ENCODE measurements around the gene PPP1R7. TPM values are rescaled to one million over a fixed set of nuclear protein-coding genes. Genes with fewer than 3 reads are reported as not detected.

Gene PPP1R7
- total RNA-seq, 1 experiment from 2014 or later = 69.6 TPM

GRCh38 chr2:241118737-241119505 is 31.3 kb upstream of the PPP1R7 start:
- DNase-seq (ENCODE audit: low spot score) = no peak

- no peak for DNase-seq (ENCODE audit: low spot score)
Measured at GRCh38 chr2:241120440-241120839, 29.8 kb upstream of the PPP1R7 start.

- DNase-seq (ENCODE audit: low spot score) = no peak
Measured at GRCh38 chr2:241121008-241121407, 29.3 kb upstream of the PPP1R7 start.

- DNase-seq (ENCODE audit: low spot score) = no peak
Measured at GRCh38 chr2:241122376-241123002, 27.8 kb upstream of the PPP1R7 start.

- DNase-seq (ENCODE audit: low spot score) = peak; percentile 61
Measured at GRCh38 chr2:241123816-241124536, 26.3 kb upstream of the PPP1R7 start.

- DNase-seq (ENCODE audit: low spot score) = no peak
Measured at GRCh38 chr2:241125626-241126025, 24.6 kb upstream of the PPP1R7 start.

GRCh38 chr2:241126201-241126611 is 24.1 kb upstream of the PPP1R7 start:
- DNase-seq (ENCODE audit: low spot score) = no peak

GRCh38 chr2:241126771-241127202 is 23.5 kb upstream of the PPP1R7 start:
- DNase-seq (ENCODE audit: low spot score) = no peak

- no peak for DNase-seq (ENCODE audit: low spot score)
Measured at GRCh38 chr2:241128266-241128665, 22.0 kb upstream of the PPP1R7 start.

- no peak for DNase-seq (ENCODE audit: low spot score)
Measured at GRCh38 chr2:241129086-241129871, 21.0 kb upstream of the PPP1R7 start.

- no peak for DNase-seq (ENCODE audit: low spot score)
Measured at GRCh38 chr2:241130316-241130715, 20.0 kb upstream of the PPP1R7 start.

GRCh38 chr2:241131531-241131930 is 18.7 kb upstream of the PPP1R7 start:
- DNase-seq (ENCODE audit: low spot score) = no peak

- no peak for DNase-seq (ENCODE audit: low spot score)
Measured at GRCh38 chr2:241132538-241133435, 17.5 kb upstream of the PPP1R7 start.

GRCh38 chr2:241133436-241133820 is 16.8 kb upstream of the PPP1R7 start:
- DNase-seq (ENCODE audit: low spot score) = no peak

- no peak for DNase-seq (ENCODE audit: low spot score)
Measured at GRCh38 chr2:241134711-241135110, 15.6 kb upstream of the PPP1R7 start.

- no peak for DNase-seq (ENCODE audit: low spot score)
Measured at GRCh38 chr2:241135737-241136136, 14.5 kb upstream of the PPP1R7 start.

GRCh38 chr2:241136191-241136590 is 14.1 kb upstream of the PPP1R7 start:
- no peak for DNase-seq (ENCODE audit: low spot score)

GRCh38 chr2:241136661-241137260 is 13.5 kb upstream of the PPP1R7 start:
- DNase-seq (ENCODE audit: low spot score) = no peak

- DNase-seq (ENCODE audit: low spot score) = no peak
Measured at GRCh38 chr2:241137276-241138190, 12.7 kb upstream of the PPP1R7 start.
